Amygdala (tissue), 56 donors: Measurements from ENCODE around the gene CAPN13.
"Not testable (repeated sequence)": the region's sequence is repeated elsewhere in the genome, so short reads cannot be mapped to it uniquely, and the experiment has no call there.

ENCODE experiments used
- DNase-seq, 56 donors: peaks; one replicate each; lab custom pipeline; 2025; lab: John Stamatoyannopoulos, UW

Gene CAPN13

GRCh38 chr2:30706534-30707303 lies 100.5 kb downstream of the CAPN13 start:
- peak in 34 of 56 donors; percentile 2 to 74 (median 27) for DNase-seq

- DNase-seq, result no peak
Observed at GRCh38 chr2:30705711-30706533, 101.3 kb downstream of the CAPN13 start.

DNA sequence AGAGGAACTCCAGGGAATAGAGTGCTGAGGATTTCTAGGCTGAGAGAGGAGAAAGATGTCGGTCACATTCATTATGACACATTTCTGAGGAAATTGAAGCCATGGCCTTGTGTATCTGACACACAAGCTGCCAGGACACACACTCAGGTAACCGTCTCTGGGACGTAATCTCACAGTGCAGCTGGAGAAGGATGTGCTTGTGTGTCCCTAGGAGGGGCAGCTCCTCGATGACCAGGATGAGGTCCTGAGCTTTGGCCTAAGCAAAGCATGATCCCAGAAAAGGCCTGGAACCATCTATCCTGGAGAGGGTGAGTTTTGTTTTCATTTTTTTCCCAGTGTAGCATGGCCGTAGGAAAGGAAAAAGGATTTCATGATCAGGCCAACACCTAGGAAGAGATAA lies 102.2 kb downstream of the CAPN13 start:
- DNase-seq, result no peak

DNA sequence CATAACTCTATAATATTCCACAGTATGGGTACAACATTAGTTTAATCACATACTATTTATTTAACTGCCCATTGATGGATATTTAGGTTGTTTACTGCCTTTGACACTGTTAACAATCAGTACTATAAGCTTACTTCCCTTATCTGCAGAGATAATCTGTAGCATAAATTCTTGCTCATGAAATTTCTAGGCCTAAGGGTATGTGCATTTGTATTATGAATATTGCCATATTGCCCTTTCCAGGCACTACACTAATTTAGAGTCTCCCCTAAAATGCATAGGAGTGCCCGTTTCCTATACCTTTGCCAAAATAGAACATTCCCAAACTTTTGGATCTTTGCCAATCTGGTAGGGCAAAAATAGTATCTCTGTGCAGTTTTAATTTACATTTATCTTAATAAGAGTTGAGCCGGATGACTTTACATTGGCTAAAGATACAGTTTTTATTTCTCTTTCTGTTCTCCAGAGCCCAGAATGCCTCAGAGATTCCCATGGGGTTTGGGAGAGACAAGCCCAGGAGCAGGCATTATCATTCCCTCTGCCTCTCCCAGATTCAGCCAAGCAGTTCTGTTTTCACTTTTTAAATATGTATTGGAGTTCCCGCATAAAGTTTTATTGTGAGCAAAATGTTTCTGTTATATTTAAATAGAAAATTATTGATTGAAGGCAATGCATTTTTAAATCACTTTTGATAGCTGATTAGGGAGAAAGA lies 102.8 kb downstream of the CAPN13 start:
- DNase-seq, result no peak

- DNase-seq, result no peak
Observed at GRCh38 chr2:30702694-30703093, 104.6 kb downstream of the CAPN13 start.

DNA sequence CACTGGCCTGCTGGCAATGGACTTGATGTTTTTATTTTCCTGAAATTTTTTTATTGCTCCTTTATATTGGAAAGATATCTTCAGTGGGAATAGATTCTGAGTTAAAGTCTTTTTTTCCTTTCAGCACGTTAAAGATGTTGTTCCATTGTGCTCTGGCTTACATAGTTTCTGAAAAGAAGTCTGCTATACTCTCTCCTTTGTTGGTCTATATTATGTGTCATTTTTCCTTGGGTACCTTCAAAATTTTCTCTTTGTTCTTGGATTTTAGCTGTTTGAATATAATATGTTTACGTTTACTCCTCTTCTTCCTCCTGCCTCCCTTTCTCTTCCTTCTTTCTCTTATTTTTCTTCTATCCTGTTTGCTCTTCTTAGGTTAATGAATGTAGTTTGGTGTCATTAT lies 105.5 kb downstream of the CAPN13 start:
- DNase-seq, result no peak

- not testable (repeated sequence) for DNase-seq
Observed at GRCh38 chr2:30697242-30698103, 109.8 kb downstream of the CAPN13 start.

GRCh38 chr2:30695749-30696148 lies 111.5 kb downstream of the CAPN13 start:
- no peak for DNase-seq

DNA sequence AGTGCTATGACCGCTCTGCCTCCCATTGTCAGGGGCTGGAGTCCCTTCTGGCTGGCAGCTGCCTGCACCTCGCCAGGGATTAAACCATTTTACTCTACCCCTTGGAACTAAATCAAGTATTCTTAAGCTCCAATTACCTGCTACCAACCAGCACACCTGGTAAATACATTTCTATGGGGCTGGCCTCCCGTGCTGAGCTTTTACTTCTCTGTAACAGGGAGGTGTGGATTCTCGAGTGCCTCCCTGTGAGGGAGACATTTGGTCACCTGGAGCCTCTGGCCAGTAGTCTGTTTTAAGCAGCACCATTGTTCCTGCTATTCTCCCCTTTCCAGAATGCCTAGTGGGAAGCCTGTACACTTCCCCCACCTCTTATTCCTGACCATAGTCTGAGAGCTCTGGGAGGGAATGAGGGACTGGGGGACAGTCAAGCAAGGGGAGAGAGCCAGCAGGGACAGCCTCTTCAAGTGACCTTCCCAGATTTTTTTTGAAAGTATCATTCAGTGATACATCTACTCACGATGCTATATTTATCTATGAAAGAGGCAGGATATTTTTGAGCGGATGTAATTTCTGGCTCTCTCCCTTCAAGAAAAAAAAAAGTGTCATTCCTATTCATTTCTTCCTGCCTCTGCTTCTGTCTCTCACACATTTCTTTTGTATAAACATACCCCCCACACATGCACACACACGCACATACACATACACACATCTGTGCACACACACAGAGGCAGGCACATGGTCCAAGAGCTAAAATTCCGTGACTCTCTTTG lies 112.8 kb downstream of the CAPN13 start:
- DNase-seq, result no peak

GRCh38 chr2:30693821-30694281 lies 113.4 kb downstream of the CAPN13 start:
- DNase-seq, result no peak

DNA sequence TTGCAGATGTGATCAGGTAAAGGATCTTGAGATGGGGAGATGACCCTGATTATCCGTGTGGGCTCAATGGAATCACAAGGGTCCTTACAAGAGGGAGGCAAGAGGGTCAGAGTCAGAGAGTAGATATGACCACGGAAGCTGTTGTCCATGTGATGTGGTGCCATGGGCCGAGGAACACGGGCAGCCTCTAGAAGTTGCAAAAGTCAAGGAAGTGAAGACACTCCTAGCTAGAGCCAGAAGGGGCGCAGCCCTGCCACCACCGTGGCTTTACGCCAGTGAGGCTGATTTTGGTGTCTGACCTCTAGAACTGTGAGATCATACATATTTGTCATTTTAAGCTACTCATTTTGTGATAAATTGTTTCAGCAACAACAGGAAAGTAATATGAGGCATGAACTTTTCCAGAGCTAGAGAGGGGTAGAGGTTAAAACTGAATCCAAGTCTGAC lies 114.4 kb downstream of the CAPN13 start:
- DNase-seq, result no peak

GRCh38 chr2:30691948-30692828 lies 115.1 kb downstream of the CAPN13 start:
- no peak for DNase-seq

- no peak for DNase-seq
Observed at GRCh38 chr2:30691091-30691947, 115.9 kb downstream of the CAPN13 start.

DNA sequence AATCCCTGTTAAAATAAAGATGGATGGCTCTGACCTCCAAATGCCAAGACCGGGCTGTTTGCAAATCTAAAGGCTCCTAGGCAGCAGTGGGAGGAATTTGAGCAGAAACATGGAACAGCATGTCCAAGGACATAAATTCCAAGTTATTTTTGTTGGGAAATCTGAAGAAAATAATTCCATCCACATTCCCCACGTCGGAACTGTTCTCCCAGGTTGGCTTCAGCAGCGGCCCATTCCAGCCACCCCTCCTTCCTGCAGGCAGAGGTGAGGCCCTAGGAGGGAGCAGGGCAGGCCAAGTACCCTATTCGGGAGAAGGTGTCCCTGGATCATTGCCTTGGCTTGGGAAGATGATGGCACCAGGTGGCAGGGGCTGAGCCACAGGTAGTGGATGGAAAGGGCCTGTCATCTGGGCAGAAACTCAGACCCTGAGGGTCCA lies 117.1 kb downstream of the CAPN13 start:
- no peak for DNase-seq

DNA sequence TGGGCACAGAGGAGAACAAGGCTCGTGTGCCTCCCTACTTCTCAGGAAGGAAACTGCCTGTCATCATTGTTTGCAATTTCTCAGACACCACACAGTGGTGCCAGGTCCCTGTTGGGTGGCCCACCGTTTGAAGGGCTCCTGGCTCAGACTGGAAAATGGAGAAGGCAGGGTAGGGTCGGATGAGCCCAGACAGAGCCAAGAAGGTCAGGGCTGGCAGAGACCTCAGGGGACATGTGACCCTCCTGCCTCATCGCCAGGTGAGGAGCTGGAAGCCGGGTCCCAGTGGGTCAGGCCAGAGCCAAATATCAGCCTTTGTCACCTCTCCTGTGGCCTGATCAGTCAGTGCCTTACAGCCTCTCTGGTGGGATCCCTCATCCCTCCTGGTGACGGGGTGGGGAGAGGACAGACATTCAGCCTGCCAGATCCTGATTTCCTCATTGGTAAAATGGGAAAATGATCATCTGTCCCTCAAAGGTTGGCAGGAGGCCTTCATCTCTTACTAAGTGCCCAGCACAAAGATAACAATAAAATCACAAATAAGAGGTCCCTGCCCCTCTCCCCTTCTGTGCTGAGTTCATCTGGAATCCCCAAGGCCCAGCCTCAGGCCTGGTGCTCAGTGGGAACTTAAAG lies 117.6 kb downstream of the CAPN13 start:
- DNase-seq, result no peak

GRCh38 chr2:30688956-30689401 lies 118.3 kb downstream of the CAPN13 start:
- DNase-seq, result peak in 1 of 56 donors; percentile 27

GRCh38 chr2:30686669-30687068 lies 120.6 kb downstream of the CAPN13 start:
- no peak for DNase-seq
